Posterior cingulate gyrus (tissue), 11 donors: Measurements from ENCODE around the gene OPCML.

Source experiments
- DNase-seq, 10 donors: peaks; one replicate each; pipeline versions ENCODE4 v3.0.0 to v3.0.0-alpha.2; 2020 to 2021; ENCODE audit warnings: mixed read lengths in 3 of 10
- intact Hi-C: fragments of 100-400 bp; cut with DNase I; formaldehyde crosslinking; loops from one replicate; pipeline ENCODE4 v1.15.1; 2023

OPCML gene

DNA sequence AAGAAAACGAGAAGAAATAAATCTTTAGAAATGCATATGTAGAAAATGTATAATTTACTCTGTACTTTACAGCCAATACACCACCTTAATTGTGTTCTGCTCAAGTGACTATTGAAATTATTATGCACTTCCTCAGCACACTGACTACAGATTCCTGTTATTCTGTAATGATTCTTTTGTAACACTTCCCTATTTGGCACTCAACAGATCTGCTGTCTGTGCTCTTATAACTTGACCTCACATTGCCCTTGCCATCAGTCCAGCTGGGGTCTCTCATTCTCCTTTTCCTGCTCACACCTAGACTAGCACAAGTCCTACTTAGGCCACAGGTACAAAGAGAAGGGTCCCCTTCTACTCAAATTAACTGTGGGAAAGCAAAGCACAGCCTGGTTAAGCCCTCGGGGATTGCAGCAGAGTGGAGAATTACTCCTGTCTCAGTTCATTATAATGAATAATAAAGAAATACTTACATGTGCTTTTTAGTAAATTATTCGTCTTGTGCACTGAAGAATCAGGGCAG is 860.4 kb downstream of the OPCML start:
- intact Hi-C loops = no loop called here
- DNase-seq = no peak

DNA sequence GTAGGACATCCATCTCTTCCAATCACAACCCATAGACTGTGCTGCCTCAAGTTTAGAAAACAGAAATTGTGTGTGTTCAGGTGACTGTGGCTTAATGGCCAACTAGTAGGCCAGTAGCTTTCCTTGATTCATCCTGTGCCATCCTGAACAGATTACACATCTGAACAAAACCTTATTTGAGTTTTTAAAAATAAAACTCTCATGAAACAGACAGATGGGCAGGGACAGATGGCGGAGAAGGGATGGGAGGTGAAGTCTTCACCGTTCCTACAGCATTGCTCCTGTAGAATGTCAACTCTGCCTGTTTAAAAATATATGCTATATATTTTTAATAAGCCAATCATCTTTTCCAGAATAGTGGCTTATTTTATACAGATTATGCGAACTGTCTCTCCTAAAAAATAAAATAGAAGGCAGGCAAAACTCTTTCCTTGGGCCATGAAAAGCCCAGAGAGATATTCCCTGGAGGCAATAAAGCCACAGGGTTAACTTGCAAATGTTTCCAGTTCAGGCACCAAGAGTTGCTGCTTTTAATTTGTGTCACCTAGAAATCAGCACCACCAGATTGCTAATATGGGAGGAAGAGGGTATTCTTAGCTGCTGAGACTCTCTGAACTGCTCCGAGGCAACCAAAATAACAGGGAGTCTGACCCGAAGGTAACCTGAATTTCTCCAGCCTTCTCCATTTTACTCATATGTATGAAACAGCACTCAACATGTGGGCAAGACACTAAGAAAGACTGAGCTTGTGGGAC is 861.2 kb downstream of the OPCML start:
- DNase-seq = peak in 2 of 10 donors; percentile 69 to 70
- intact Hi-C loops = no loop called here

DNA sequence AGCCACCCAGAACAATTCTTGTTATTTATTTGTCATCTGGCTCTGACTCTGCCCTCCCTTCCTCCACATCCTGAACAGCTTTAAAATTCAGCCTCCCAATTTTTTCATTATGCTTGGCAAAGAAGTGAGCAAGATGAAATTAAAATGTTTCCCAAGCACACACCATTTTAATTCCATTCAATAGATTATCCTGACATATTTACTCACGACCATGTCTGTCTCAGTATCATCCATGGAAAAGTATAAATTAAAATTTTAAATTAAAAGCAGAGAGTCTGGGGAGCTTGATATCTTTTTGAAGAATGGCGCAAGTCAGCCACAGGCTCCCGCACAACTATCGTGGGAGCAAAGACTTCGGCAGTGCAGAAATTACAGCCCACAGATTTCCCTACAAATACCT is 862.4 kb downstream of the OPCML start:
- intact Hi-C loops = no loop called here
- no peak for DNase-seq

DNA sequence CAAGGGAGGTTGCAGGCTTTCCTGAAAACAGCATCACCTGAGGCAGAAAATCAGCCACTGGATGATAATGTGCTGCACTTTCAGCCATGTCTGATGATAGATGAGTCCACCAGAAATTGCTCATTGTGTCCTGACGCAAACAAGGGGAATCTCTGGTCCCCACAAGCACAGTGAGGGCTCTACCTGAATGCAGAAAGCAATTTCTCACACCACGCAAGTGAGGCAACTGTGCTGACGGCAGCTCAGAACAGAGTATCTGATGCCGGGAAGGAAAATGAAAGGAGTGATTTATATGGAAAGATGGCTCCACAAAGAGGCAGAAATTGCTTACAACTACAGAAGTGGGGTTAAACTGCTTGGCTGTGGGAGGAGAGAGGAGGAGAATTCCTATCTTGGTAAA is 867.1 kb downstream of the OPCML start:
- DNase-seq = no peak
- intact Hi-C loops = no loop called here

GRCh38 chr11:132658696-132659095 is 873.6 kb downstream of the OPCML start:
- intact Hi-C loops = no loop called here
- no peak for DNase-seq

DNA sequence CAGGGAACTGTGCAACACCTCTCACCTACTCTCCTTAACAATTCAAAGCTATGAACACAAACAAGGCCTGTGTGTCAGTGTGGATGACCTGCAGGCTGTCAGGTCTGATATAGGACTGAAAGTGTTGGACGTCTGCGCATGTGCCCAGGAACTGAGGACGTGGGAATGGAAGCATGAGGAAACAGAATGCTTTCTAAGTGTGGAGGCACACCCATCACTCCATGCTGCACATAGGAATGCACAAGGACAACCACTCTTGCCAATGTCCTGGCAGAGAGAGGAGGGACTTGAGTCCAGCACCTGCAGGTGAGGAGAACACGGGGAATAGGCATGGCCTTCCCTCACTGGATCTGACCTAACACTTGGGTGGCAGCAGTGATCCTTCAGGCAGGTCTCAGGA is 874.3 kb downstream of the OPCML start:
- no peak for DNase-seq
- intact Hi-C loops = no loop called here

DNA sequence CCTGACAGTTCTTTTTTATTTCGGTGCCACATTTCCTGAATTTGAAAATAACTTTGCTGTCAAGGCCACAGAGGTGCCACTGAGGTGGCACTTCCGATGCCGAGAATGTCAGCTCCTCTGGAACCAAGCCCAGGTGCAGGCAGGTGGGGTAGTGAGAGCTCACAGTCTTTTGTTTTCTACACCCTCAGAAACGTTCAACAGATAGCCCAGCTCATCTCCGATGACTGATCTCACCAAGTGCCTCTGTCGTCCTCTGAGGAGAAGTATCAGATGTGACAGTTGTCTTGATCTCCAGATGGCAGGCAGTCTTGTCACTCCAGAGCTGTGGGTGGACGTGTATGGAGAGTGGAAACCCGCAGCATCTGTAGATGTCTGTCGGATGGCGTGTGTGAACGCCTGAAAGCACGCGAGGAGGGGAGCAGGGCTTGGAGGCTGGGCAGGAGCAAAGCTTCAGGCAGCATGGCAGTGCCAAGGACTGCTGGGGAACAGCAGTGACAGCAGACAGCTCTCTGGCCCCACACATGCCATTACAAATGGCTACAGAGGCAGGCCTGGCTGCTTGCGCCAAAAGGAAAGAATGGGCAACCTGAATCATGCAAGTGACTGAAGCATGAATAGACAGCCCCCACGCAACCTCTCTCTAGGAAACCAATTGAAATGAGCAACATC is 877.0 kb downstream of the OPCML start:
- peak in 6 of 10 donors; percentile 26 to 93 (median 56) for DNase-seq
- intact Hi-C loops = no loop called here

DNA sequence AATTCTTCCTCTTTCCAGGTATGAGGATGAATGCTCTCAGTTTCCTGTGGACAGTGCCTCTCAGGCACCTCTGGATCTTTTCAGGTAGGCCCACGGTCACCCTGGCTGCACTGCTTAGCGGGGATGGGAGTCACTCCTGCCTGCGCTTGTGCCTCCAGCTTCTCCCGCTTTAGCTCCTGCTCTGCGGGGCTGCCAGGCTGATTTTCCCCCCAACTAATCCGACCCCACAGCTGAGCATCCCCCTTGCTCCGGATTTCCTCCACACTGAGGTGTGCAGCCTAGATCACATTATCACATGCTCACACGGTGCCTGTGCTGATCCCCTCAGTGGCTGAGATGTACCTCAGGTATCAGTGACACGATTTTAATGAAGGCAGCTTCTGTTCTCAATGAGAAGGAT is 879.1 kb downstream of the OPCML start:
- intact Hi-C loops = no loop called here
- no peak for DNase-seq

DNA sequence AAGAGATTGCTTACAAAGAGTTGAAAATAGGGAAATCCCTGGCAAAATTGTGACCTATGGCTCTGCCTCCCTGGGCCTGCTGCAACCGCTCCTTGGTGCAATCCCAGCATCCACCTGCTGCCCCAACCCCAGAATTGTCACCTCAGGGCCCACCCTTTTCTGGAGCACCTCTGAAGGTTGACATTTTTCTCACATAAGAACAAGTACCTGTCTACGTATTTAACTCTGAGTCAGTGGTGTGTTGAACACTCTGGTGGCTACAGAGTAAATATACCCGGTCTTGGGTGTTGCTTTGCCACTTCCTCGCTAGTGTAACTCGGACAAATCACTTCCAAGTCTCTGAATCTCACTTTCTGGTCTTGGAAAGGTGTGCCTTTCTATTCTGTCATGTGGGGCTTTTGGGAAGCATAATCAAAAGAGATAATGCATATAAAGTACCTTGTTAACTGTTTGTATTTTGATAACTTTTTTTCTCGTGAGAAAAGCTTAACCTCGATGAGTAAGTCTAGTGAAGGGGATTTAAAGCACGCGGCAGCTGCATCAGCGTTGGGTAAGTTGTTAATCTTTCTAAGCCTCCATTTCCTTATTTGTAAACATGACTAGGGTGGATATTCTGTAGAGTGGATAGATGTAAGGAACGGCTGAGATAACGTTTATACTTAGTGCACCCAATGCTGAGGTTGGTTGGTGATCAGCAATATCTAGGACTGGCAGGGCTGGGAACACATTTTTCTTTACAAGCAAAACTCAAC is 881.2 kb downstream of the OPCML start:
- intact Hi-C loops = no loop called here
- DNase-seq = no peak

DNA sequence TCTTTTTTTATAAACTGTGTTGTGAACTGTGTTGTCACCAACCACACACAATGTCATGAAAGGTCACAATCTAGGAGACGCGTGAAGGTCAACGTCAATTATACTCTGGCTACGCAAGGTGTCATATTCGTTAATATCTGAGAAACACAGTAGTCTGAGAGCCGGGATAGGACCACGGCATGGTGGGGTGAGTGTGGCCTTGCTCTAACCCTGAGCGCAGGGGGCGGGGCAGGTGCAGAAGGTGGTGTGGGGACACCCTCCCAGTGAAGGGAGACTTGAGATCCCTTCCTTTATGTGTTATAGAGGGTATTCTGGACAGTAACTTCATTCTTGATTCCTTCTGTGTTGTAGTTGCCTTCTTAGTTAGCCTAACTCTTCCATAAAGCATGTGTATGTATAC is 883.0 kb downstream of the OPCML start:
- DNase-seq = no peak
- intact Hi-C loops = no loop called here

GRCh38 chr11:132648851-132649250 is 883.5 kb downstream of the OPCML start:
- no peak for DNase-seq
- intact Hi-C loops = no loop called here

- intact Hi-C loops = no loop called here
- DNase-seq = no peak
Measured at GRCh38 chr11:132646890-132647289, 885.4 kb downstream of the OPCML start.

DNA sequence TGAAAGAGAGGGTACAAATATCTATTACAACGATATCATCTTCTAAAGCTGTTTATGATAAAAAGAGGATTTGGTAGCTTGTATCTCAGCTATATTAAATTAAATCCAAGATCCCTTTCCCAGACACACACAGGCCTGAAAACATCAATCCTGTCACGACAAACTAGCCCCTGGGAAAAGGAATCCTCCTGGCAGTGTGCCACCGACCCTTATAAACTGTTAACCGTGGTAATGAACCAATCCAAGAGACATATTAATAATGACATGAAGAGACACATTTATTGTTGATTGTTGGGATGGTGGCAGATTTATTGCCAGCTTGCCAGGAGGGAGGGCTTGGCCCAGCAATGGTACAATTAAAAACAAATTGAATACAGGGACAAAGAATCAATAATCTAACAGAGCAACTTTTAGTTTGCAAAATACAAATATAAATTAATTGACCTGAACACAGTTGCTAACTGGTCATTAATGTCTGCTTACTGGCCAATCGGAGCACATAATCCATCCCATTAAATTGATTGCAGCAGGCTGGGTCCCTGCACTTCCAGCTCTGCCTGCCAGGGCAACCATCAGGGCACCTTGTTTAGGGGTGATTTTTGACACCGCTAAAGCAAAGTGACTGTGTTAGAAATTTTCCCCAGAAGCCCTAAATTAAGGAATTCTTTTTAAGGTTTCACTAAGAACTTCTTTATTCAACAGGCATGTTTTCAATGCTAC is 887.6 kb downstream of the OPCML start:
- no peak for DNase-seq
- intact Hi-C loops = no loop called here

DNA sequence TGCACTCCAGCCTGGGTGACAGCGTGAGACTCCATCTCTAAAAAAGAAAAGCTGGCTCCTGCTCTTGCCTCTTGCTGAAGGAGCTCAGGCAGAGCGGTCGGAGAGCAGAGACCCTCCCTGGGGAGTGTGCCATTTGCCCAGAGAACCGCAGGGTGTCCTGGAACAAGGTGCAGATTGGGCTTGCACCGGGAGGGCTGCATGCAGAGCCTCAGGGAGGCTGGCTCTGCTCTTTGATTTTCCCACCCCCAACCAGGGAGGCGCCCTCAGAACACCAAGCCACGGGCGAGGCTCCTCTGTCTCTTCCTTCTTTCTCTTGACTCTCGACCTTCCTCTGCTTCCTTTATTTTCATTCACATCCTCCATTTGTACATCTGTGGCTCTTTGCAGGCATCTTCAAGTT is 889.1 kb downstream of the OPCML start:
- DNase-seq = no peak
- intact Hi-C loops = no loop called here

DNA sequence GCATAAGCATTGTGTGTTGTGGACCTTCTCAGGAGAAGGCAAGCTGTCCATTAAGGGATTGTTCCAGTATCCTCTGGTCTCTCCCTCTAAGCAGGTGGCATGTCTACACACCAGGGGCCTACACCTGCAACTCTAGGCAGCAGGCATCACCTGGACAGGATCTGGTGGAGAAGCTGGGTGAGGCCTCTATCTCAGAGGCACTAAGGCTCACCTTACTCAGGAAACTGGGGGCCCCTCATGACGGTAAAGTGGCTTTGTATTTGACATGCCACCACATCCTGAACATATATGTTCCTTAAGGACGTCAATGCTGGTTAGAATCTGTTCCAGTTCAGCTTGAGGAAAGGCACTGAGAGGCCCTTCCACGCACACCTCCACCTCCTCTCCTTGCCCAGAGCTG is 891.3 kb downstream of the OPCML start:
- intact Hi-C loops = no loop called here
- no peak for DNase-seq

GRCh38 chr11:132639986-132640385 is 892.3 kb downstream of the OPCML start:
- peak in 2 of 10 donors; percentile 9 to 75 for DNase-seq
- intact Hi-C loops = no loop called here

DNA sequence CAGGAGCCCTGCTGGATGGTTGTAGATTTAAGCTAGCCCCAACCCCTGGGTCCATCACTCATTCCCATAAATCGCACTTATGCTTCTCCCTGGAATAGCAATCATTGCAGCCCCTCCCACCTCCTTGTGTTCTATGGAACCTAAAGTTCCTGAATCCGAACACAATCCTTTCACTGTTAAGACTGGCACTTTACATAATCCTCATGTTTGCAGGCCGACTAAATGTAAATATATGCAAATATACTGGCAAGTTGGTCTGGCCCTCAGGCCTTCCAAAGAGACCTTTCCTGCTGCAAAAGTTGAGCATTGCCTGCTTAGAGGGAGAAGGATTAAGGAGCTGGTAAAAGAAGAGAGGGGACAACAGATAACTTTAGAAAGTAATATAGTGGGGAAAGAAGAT is 892.9 kb downstream of the OPCML start:
- intact Hi-C loops = no loop called here
- no peak for DNase-seq

- no peak for DNase-seq
- intact Hi-C loops = no loop called here
Measured at GRCh38 chr11:132638423-132638822, 893.9 kb downstream of the OPCML start.

DNA sequence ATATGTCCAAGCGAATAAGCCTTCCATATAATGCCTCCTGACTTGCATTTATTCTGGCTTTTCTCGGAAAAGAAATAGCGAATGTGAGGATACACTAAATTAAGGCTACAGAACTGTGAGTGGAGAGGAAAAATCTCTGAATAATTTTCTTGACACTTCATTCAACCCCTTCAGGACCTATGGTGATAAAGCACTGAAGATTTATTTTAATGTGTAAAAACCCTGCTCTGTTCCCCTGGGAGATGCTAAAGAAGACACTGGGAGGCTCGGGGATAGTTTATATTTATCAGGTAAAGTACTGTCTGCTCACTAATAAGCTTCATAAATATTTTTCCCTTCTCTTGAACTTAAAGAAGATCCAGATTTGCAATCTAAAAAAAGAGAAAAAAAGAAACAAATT is 895.8 kb downstream of the OPCML start:
- no peak for DNase-seq
- intact Hi-C loops = no loop called here

GRCh38 chr11:132632641-132633124 is 899.6 kb downstream of the OPCML start:
- intact Hi-C loops = no loop called here
- peak in 5 of 10 donors; percentile 25 to 77 (median 27) for DNase-seq

DNA sequence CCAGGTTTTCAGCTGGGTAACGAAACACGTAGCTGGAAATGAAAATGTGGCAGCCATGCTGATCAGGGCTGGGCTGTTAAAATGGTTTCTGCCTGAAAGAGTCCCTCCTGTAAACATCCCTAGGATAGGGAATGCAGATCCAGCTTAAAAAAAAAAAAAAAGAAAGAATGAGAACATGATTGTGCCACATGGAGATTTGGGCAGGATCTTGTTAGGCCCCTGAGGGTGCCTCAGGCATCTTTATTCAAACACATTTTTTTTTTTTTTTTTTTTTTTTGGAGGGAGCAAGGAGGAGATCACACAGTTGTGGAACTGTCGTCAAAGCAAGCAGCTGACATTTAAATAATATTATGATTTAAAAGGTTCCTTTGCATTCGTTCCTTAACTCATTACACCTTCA is 900.3 kb downstream of the OPCML start:
- intact Hi-C loops = no loop called here

More for the DNA sequence above, 900.3 kb downstream of the OPCML start:
- no peak for DNase-seq
